A549 (cell line): ENCODE results near the gene CCR5AS.

Experiments used
- TF ChIP-seq, protein P1 (sequence below): fragments of >200 bp; sonication (Bioruptor Twin); formaldehyde crosslinking; IDR thresholded peaks from 3 replicates; pipeline ENCODE4 v1.5.1; 2016
- TF ChIP-seq, protein P2 (sequence below): IDR thresholded peaks from 2 replicates; pipeline ENCODE4 v1.6.1; 2012

DNA sequence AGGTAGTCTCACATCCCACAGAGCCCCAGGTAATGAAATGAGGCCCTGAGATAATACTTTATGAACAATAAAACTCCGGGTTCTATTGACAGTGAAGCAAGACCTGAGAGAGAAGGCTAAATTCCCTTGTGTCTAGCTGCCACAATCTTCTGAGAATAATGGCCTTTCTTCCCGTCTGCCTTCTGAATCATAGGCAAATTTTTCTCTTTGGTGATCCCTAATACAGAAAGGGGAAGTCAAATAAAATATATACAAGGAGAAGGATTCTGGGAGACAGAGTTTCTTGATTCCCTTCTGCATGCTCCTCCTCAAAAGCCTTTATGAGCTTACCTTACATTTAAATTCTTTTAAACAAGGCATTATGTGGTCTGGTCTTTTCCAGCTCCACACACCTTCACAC, 82.8 kb downstream of the CCR5AS start:
- TF ChIP-seq, protein P1, sequence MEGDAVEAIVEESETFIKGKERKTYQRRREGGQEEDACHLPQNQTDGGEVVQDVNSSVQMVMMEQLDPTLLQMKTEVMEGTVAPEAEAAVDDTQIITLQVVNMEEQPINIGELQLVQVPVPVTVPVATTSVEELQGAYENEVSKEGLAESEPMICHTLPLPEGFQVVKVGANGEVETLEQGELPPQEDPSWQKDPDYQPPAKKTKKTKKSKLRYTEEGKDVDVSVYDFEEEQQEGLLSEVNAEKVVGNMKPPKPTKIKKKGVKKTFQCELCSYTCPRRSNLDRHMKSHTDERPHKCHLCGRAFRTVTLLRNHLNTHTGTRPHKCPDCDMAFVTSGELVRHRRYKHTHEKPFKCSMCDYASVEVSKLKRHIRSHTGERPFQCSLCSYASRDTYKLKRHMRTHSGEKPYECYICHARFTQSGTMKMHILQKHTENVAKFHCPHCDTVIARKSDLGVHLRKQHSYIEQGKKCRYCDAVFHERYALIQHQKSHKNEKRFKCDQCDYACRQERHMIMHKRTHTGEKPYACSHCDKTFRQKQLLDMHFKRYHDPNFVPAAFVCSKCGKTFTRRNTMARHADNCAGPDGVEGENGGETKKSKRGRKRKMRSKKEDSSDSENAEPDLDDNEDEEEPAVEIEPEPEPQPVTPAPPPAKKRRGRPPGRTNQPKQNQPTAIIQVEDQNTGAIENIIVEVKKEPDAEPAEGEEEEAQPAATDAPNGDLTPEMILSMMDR = no peak
- TF ChIP-seq, protein P2, sequence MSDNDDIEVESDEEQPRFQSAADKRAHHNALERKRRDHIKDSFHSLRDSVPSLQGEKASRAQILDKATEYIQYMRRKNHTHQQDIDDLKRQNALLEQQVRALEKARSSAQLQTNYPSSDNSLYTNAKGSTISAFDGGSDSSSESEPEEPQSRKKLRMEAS = no peak
